Left ventricle myocardium superior (tissue), 1 donor: Measurements from ENCODE around the gene HOXD10. TPM values are rescaled to one million over a fixed set of nuclear protein-coding genes. Genes with fewer than 3 reads are reported as not detected.

Source experiments
- ATAC-seq: fragments of 200-7000 bp; cut with Tn5 transposase; one replicate; pipeline ENCODE4 v1.9.1; 2020; ENCODE audit warnings: mild to moderate bottlenecking, moderate library complexity
- DNase-seq: peaks from one replicate; pipeline ENCODE4 v3.0.0-alpha.2; 2020
- intact Hi-C: fragments of 100-400 bp; cut with micrococcal nuclease; formaldehyde crosslinking; loops from one replicate; pipeline ENCODE4 v1.11.0; 2022
- total RNA-seq: library from RNA; stranded (reverse); fragmentation: NEBNext Ultra II Directional; extraction: Animal tissue kit (Norgen Biotek cat#: 25700); gene quantifications from one replicate; pipeline ENCODE4 v1.2.1, GENCODE V29; 2021
- donor health status: DM: no; HTN: yes; CAD: no; lungs with severe emphysema.

The HOXD10 gene
- total RNA-seq, 1 donor from 2014 or later: not detected

GRCh38 chr2:176081837-176082524, 34.6 kb upstream of the HOXD10 start:
- intact Hi-C loops: no loop called here
- ATAC-seq: no peak
- no peak for DNase-seq

- ATAC-seq (no peak), DNase-seq (no peak)
- intact Hi-C loops: no loop called here
Measured at GRCh38 chr2:176082525-176082823, 34.1 kb upstream of the HOXD10 start.

GRCh38 chr2:176082824-176083751, 33.5 kb upstream of the HOXD10 start:
- no peak for DNase-seq
- intact Hi-C loops: no loop called here
- no peak for ATAC-seq

GRCh38 chr2:176083796-176084261, 32.7 kb upstream of the HOXD10 start, which contains the start of gene EVX2:
TSS of gene EVX2 (minus strand) at chr2:176083962. CDS start at chr2:176083776, 186 bp downstream.
- intact Hi-C loops: no loop called here
- ATAC-seq (no peak), DNase-seq (no peak)

GRCh38 chr2:176084611-176085119, 31.9 kb upstream of the HOXD10 start:
- DNase-seq (no peak), ATAC-seq (no peak)
- intact Hi-C loops: loop anchor here (5.0 kb wide), 1 partner anchor 402 kb away; no protein-coding TSS in a partner anchor

- ATAC-seq: no peak
- intact Hi-C loops: loop anchor here (5.0 kb wide), 1 partner anchor 403 kb away; no protein-coding TSS in a partner anchor
- DNase-seq: no peak
Measured at GRCh38 chr2:176085120-176085788, 31.3 kb upstream of the HOXD10 start.

- DNase-seq (no peak), ATAC-seq (peak; percentile 53)
- intact Hi-C loops: loop anchor here (5.0 kb wide), 1 partner anchor 404 kb away; no protein-coding TSS in a partner anchor
Measured at GRCh38 chr2:176085861-176086771, 30.5 kb upstream of the HOXD10 start.

- intact Hi-C loops: loop anchor here (5.0 kb wide), 1 partner anchor 405 kb away; no protein-coding TSS in a partner anchor
- ATAC-seq (no peak), DNase-seq (no peak)
Measured at GRCh38 chr2:176087330-176088047, 29.1 kb upstream of the HOXD10 start.

- DNase-seq: peak; percentile 72
- ATAC-seq: peak; percentile 89
- intact Hi-C loops: loop anchor here (5.0 kb wide), 1 partner anchor 406 kb away; no protein-coding TSS in a partner anchor
Measured at GRCh38 chr2:176088048-176088936, 28.3 kb upstream of the HOXD10 start.

- intact Hi-C loops: loop anchor here (5.0 kb wide), 1 partner anchor 407 kb away; no protein-coding TSS in a partner anchor
- ATAC-seq (no peak), DNase-seq (no peak)
Measured at GRCh38 chr2:176088937-176089842, 27.4 kb upstream of the HOXD10 start.

- intact Hi-C loops: loop anchor here (5.0 kb wide), 1 partner anchor 408 kb away; no protein-coding TSS in a partner anchor
- ATAC-seq (no peak), DNase-seq (no peak)
Measured at GRCh38 chr2:176089843-176090395, 26.7 kb upstream of the HOXD10 start.

- no peak for ATAC-seq
- intact Hi-C loops: no loop called here
- DNase-seq: no peak
Measured at GRCh38 chr2:176090862-176091261, 25.7 kb upstream of the HOXD10 start.

GRCh38 chr2:176091329-176092258, 25.0 kb upstream of the HOXD10 start:
- DNase-seq: no peak
- intact Hi-C loops: no loop called here

More at GRCh38 chr2:176091329-176092258, 25.0 kb upstream of the HOXD10 start:
- no peak for ATAC-seq
